ENCODE measurements around the gene CENPA.
"Not testable (repeated sequence)": the region's sequence is repeated elsewhere in the genome, so short reads cannot be mapped to it uniquely, and the experiment has no call there.

The CENPA gene

GRCh38 chr2:26759845-26760244 is 26.0 kb upstream of the CENPA start:
- no peak overlapping the region for H3K4me3 ChIP-seq (replicated peaks; ENCODE audit: low read depth, low read length)
- TF ChIP-seq, protein P1, sequence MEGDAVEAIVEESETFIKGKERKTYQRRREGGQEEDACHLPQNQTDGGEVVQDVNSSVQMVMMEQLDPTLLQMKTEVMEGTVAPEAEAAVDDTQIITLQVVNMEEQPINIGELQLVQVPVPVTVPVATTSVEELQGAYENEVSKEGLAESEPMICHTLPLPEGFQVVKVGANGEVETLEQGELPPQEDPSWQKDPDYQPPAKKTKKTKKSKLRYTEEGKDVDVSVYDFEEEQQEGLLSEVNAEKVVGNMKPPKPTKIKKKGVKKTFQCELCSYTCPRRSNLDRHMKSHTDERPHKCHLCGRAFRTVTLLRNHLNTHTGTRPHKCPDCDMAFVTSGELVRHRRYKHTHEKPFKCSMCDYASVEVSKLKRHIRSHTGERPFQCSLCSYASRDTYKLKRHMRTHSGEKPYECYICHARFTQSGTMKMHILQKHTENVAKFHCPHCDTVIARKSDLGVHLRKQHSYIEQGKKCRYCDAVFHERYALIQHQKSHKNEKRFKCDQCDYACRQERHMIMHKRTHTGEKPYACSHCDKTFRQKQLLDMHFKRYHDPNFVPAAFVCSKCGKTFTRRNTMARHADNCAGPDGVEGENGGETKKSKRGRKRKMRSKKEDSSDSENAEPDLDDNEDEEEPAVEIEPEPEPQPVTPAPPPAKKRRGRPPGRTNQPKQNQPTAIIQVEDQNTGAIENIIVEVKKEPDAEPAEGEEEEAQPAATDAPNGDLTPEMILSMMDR (IDR thresholded peaks at IDR 0.05; ENCODE audit: low read depth, low read length, missing control alignments), result no peak

DNA sequence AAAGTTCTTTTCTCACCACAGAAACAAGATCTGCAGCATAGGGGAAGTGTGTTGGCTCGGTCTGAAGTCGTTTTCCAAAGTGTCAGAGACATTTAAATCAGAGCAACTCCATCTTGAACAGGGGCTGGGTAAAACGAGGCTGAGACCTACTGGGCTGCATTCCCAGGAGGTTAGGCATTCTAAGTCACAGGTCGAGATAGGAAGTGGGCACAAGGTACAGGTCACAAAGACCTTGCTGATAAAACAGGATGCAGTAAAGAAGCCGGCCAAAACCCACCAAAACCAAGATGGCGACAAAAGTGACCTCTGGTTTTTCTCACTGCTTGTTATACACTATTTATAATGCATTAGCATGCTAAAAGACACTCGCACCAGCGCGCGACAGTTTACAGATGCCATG is 24.9 kb upstream of the CENPA start:
- not testable (repeated sequence) for DNase-seq (ENCODE audit: extremely low read depth, low read depth); H3K4me3 ChIP-seq (replicated peaks; ENCODE audit: low read depth, low read length)

More at GRCh38 chr2:26759845-26760244, 26.0 kb upstream of the CENPA start:
- no peak for DNase-seq (ENCODE audit: extremely low read depth, low read depth)

- H3K4me3 ChIP-seq (replicated peaks; ENCODE audit: low read depth, low read length), result no peak overlapping the region
- TF ChIP-seq, protein P1 (IDR thresholded peaks at IDR 0.05; ENCODE audit: low read depth, low read length, missing control alignments), result no peak
- no peak for DNase-seq (ENCODE audit: extremely low read depth, low read depth)
Observed at GRCh38 chr2:26763019-26763418, 22.8 kb upstream of the CENPA start.

DNA sequence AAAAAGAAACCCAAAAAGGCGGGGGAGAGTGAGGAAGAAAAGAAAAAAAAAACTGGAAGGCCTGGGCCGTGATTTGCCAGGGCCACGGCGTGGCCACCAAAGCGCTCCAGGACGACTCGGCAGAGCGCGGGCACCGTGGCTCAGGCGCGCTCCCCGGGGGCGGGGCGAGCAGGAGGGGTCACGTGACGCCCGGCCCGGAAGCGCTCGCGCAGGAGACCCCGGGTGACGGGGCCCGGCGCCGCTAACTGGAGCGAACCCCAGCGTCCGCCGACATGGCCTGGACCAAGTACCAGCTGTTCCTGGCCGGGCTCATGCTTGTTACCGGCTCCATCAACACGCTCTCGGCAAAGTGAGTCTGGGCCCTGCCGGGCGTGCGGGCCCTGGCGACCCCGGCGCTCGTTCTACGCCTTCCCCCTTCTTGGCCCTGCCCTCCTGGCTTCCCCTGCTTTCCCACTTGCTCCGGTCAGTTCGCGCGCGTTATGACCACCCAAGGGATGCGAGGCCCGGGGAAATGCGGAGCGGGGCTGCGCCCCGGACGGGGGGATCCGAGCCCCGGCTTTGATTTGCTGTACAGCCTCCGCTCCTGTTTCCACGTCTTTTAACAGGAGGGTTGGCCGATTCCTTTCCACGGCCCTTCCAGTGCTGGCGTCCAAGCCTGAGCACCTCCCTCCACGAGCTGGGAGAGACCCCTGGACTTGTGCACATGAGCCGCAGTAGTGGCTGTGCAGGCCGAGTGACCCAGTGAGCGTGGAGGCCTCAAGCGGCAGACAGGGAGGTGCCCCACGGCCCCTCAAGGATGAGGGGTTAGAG is 21.6 kb upstream of the CENPA start, which contains the start of gene SLC35F6:
SLC35F6 (plus strand) TSS at position 207 of the 810 bp plus-strand sequence; CDS start at position 273, 66 bp downstream.
- H3K4me3 ChIP-seq (replicated peaks; ENCODE audit: low read depth, low read length), result peak within 1 kb of the TSS; percentile 99
- DNase-seq (ENCODE audit: extremely low read depth, low read depth), result peak; percentile 12
- TF ChIP-seq, protein P1 (IDR thresholded peaks at IDR 0.05; ENCODE audit: low read depth, low read length, missing control alignments), result no peak

GRCh38 chr2:26764906-26765305 is 20.9 kb upstream of the CENPA start:
- TF ChIP-seq, protein P1 (IDR thresholded peaks at IDR 0.05; ENCODE audit: low read depth, low read length, missing control alignments), result no peak
- peak overlapping the region; percentile 99 for H3K4me3 ChIP-seq (replicated peaks; ENCODE audit: low read depth, low read length)
- no peak for DNase-seq (ENCODE audit: extremely low read depth, low read depth)

- TF ChIP-seq, protein P1 (IDR thresholded peaks at IDR 0.05; ENCODE audit: low read depth, low read length, missing control alignments), result no peak
- peak overlapping the region; percentile 99 for H3K4me3 ChIP-seq (replicated peaks; ENCODE audit: low read depth, low read length)
- DNase-seq (ENCODE audit: extremely low read depth, low read depth), result no peak
Observed at GRCh38 chr2:26765475-26766200, 20.2 kb upstream of the CENPA start.

DNA sequence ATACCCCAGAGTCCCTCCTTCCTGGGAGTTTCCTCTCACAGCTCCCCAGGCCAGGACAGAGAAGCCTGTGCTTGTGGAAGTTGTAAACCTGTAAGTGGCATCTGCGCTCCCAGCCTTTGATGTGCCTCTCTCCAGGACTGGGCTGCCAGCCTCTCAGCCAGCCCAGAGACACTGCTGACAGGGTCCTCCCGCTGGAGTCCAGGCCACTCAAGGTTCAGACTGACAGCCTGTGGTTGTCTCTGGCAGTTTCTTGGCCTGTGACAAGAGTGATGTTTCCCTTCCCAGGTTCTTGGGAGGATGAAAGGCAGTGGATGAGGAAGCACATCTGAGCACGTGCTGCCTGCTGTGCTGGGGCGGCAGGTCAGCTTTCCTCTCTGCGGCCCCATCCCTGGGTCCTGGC is 18.7 kb upstream of the CENPA start:
- H3K4me3 ChIP-seq (replicated peaks; ENCODE audit: low read depth, low read length), result no peak overlapping the region
- TF ChIP-seq, protein P1 (IDR thresholded peaks at IDR 0.05; ENCODE audit: low read depth, low read length, missing control alignments), result no peak
- no peak for DNase-seq (ENCODE audit: extremely low read depth, low read depth)
